IPS-18a (cell line): ENCODE measurements around the gene FSCN2.
"Not testable (repeated sequence)": the region's sequence is repeated elsewhere in the genome, so short reads cannot be mapped to it uniquely, and the experiment has no call there.

Source experiments
- H3K27ac ChIP-seq: one replicate; pipeline ENCODE4 v1.5.1; 2013; ENCODE audit warnings: low read length
- H3K27me3 ChIP-seq: one replicate; pipeline ENCODE4 v1.6.1; 2013; ENCODE audit warnings: mild to moderate bottlenecking, low read length; ENCODE audit not compliant: control insufficient read depth, insufficient read depth
- H3K36me3 ChIP-seq: one replicate; pipeline ENCODE4 v1.6.1; 2013; ENCODE audit warnings: low read depth, low read length; ENCODE audit not compliant: control insufficient read depth
- H3K4me1 ChIP-seq: one replicate; pipeline ENCODE4 v1.6.1; 2013; ENCODE audit warnings: low read depth, low read length; ENCODE audit not compliant: control insufficient read depth
- H3K4me3 ChIP-seq: one replicate; pipeline ENCODE4 v1.5.1; 2013; ENCODE audit warnings: low read length
- H3K9ac ChIP-seq: one replicate; pipeline ENCODE4 v1.6.1; 2013; ENCODE audit warnings: mild to moderate bottlenecking, low read length, moderate library complexity
- H3K9me3 ChIP-seq: one replicate; pipeline ENCODE4 v1.6.1; 2013; ENCODE audit warnings: low read depth, low read length; ENCODE audit not compliant: control insufficient read depth

The FSCN2 gene

DNA sequence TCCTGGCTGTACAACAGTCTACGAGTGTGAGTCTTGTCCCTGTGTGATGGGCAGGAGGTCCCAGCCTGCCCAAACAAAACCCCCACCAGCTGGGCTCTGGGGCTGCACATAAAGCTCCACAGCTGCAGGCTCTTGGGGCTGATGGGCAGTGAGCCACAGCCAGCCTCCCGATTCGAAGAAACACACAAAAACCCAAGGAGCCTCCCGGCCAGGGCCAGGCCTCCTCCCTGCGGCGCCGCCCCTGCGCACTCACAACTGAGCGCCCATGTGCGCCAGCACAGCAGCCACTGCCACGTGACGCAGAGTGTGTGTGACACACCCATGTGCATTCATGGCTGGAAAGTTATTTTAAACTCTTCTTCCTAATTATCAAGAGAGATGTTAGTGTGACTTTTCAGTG is 54.6 kb downstream of the FSCN2 start:
- Histone ChIP-seq H3K36me3 (peaks cover 59% of the 10 kb centered on the region), H3K9me3 (no peaks in the 10 kb centered on the region), H3K9ac (no peak overlapping the region), H3K4me1 (no peaks in the 10 kb centered on the region), H3K27me3 (no peaks in the 10 kb centered on the region), H3K27ac (no peak overlapping the region), H3K4me3 (no peak overlapping the region)

DNA sequence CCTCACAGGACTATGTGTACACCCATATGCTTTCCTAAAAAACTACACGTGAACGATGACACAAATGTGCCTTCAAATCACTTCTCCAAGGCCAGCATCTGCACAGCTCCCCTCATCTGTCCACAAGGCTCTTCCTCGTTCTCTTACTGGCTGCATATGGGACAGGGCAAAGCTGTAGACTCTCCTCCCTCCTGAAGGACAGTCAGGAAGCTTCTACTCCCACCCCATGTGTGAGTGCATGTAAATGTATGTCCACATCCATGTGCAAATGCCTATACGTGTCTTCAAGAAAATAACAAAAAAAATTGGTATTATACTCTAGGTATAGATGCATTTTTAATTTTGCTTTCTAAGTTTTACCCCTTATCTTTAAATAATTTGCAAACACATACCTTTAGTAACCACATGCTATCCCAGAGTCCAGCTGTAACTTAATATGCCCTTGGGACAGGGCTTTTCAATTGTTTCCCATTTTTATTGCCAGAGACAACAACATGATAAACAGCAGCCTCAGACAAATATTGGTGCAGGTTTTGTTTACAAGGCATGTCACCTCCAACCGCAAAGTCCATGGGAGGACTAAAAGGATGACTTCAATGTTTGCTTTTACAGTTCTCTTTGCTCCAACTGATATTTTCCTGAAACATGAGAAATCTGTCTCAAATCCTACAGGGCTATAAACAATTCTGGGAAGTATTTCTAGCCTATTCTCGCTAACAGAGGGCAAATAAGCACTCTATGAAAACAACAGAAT is 55.6 kb downstream of the FSCN2 start:
- H3K36me3 ChIP-seq = peaks cover 63% of the 10 kb centered on the region
- no peaks in the 10 kb centered on the region for H3K27me3 ChIP-seq
- H3K9me3 ChIP-seq = no peaks in the 10 kb centered on the region
- no peak overlapping the region for H3K4me3 ChIP-seq
- H3K9ac ChIP-seq = no peak overlapping the region
- no peak overlapping the region for H3K27ac ChIP-seq
- H3K4me1 ChIP-seq = no peaks in the 10 kb centered on the region

DNA sequence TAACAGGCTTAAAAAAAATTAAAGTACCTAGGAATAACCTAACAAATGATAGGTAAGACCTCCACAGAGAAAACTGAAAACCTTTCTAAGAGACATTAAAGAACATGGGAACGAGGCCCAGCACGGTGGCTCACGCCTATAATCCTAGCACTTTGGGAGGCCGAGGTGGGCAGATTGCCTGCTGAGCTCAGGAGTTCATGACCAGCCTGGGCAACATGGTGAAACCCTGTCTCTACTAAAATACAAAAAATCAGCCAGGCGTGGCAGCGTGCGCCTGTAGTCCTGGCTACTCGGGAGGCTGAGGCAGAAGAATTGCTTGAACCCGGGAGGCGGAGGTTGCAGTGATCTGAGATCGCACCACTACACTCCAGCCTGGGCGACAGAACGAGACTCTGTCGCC is 56.6 kb downstream of the FSCN2 start:
- not testable (repeated sequence) for H3K9me3 ChIP-seq, H3K27ac ChIP-seq, H3K27me3 ChIP-seq, H3K9ac ChIP-seq, H3K4me3 ChIP-seq, H3K4me1 ChIP-seq
- H3K36me3 ChIP-seq = peaks cover 69% of the 10 kb centered on the region

DNA sequence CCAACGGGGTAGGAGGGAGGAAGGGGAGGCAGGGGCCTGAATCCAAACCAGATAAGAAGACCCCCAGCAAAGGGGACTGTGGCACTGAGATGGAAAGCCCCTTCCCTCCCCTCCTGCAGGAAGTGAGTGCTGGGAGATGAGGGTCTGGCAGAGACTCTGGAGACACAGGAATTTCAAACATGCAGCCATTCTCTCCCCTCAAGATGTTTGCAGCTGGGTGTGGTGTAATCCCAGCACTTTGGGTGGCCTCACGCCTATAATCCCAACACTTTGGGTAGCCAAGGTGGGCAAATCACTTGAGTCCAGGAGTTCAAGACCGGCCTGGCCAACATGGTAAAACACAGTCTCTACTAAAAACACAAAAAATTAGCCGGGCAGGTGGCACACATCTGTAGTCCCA is 57.9 kb downstream of the FSCN2 start:
- H3K4me3 ChIP-seq = no peak overlapping the region
- no peaks in the 10 kb centered on the region for H3K27me3 ChIP-seq
- H3K27ac ChIP-seq = no peak overlapping the region
- H3K9ac ChIP-seq = no peak overlapping the region
- H3K9me3 ChIP-seq = no peaks in the 10 kb centered on the region
- H3K36me3 ChIP-seq = peaks cover 78% of the 10 kb centered on the region
- no peaks in the 10 kb centered on the region for H3K4me1 ChIP-seq
